ENCODE measurements around the gene ZCCHC7.

ZCCHC7 gene

DNA sequence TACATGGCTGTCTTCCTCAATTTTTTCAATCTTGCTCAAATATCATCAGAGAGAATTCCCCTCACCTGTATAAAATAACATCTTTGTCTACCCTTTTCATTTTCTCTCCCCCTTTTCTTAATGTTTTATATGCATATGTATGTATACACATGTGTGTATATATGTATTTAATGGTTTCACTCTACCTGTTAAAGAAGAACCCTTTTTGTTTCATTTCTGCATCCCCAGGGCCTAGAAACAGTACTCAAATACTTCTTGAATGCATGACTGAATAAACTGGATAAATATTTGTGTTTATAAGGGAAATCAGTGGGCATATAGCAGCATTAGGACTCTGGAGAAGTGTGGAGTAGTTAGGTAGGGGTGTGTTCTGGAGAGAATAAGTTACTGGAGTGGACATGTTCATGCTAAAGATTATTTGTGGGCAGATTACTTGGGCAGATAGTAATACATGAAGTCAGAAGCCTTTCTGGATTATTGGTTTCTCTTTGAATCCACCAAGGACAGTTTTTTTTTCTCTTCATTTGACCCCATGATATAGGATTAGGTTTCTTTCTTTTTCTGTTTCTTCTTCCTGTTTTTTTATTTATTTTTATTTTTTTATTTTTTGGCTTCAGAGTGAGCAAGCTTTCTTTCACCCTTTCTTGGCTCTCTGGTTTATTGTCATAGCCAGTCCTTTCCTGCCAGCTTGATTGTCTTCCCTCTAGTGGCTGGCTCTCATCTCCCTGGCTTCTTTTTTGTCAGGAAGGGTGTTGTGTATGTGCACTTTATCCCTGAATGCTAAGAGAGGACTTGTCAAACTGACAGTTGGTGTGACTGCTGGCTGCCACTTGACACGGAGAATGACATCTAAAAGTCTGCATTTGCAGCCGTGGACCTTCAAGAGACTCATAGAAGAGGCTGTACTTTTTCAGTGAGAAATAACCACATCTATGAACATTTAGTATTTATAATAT lies 89.3 kb downstream of the ZCCHC7 start:
- no peak for DNase-seq (ENCODE audit: low spot score)

DNA sequence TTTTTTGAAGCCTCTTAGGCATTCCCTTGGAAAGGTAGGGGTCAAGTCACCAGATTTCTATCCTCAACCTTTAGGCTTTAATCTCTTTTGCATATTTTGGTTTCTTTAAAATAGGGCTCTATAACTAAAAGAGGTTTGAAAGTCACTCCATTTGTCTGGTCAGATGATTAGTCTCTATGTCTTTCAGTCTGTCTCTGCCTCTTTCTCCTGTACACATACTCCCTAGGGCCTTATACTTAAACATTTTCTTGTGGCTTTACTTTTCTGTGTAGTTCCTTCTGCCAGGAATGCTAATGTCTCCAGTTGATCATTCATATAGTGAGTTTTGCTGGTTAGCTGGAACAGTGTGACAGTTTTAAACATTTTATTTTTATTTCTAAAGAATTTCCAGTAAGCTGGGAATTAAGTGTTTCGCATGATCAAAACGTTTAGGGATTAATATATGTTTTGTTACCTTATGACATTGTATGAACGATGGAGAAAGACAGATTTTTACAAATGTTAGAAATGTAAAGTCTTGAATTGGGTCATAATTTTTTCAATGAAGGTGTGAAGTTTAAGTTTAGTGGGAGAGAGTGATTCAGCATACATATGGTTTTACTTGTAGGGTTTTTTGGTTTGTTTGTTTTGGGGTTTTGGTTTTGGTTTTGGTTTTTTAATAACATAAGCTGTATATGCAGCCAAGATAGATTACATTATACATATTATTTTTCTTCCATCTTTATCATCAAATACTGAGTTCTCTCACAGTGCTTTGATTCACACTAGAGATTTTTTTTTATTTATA lies 90.6 kb downstream of the ZCCHC7 start:
- DNase-seq (ENCODE audit: low spot score): no peak

GRCh38 chr9:37212435-37212834 lies 92.1 kb downstream of the ZCCHC7 start:
- no peak for DNase-seq (ENCODE audit: low spot score)

DNA sequence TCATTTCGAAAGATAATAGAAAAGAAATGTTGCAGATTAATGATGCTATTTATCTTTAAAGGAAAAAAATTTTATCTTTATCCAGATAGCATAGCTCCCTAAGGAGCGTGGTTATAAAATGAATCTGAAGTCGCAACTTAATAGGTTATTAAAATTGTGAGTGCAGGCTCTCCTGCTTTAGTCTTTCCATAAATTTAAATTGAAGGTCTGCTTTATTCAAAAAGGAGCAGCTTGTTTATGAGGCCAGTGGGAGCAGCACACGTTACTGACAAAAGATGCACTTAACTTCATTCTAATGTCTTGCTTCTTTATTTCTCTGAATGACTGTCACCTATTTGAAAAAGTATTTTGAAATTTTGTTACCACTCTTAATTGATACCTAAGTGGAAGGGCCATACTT lies 95.0 kb downstream of the ZCCHC7 start:
- DNase-seq (ENCODE audit: low spot score): no peak

GRCh38 chr9:37215830-37216229 lies 95.5 kb downstream of the ZCCHC7 start:
- peak; percentile 37 for DNase-seq (ENCODE audit: low spot score)

DNA sequence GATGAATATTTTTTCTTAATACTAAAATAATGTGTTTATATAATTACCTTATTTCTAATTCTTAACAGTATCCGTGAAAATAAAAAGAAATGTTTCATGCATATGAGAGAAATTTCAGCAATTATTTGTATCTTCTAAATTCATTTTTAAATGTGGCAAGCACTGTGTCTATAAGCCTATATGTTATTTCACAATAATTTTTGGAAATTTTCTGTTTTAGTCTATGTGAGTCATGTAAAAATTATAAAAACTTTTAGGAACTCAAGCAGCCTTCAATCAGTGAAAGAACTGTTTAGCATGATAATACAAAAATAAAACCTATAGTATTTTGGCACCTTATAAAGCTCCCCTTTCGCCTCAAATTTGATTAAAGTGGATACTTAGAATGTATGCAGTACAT lies 96.8 kb downstream of the ZCCHC7 start:
- DNase-seq (ENCODE audit: low spot score): no peak

DNA sequence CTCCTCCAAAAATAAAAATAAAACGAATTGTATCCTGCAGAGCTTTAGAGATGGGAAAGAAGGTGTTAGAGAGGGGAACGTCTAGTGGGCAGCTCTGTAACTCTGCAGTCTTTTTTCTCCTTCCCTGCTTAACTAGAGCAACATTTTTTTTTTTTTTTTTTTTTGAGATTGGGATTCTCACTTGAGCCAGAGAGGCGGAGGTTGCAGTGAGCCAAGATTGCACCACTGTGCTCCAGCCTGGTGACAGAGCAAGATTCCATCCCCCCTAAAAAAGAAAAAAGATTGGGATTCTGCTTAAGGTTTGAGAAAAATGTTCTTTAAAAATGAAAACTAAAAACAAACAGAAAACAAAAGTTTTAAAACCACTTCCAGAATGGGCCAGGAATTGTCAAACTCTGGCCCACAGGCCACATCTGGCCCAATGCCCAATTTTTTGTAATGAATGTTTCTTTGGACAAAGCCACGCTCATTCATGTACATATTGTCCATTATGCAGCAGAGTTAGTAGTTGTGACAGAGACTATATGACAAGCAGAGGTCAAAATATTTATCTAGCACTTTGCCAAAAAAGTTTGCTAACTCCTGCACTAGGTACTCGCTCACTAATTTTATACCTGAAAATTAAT lies 98.5 kb downstream of the ZCCHC7 start:
- no peak for DNase-seq (ENCODE audit: low spot score)

DNA sequence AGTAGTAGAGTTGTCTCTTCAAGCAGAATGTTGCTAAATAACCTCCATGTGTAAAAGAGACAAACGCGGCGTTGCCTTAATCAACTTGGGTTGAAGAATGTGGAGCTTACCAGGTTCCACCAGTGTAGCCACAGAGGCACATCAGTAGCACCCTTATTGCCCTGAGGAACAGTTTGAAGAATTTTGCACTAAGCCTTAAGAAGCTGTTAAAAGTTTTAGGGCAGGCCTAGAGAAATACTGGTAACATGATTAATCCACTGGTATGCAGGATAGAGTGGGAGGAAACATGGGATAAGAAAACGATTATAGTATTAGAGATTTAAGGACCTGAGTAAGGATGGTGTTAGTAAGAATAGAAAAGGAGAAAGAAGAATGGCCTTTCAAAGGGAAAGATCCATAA lies 100.6 kb downstream of the ZCCHC7 start:
- DNase-seq (ENCODE audit: low spot score): peak; percentile 2

- no peak for DNase-seq (ENCODE audit: low spot score)
These were observed 101.2 kb downstream of the ZCCHC7 start for GRCh38 chr9:37221489-37222106.

DNA sequence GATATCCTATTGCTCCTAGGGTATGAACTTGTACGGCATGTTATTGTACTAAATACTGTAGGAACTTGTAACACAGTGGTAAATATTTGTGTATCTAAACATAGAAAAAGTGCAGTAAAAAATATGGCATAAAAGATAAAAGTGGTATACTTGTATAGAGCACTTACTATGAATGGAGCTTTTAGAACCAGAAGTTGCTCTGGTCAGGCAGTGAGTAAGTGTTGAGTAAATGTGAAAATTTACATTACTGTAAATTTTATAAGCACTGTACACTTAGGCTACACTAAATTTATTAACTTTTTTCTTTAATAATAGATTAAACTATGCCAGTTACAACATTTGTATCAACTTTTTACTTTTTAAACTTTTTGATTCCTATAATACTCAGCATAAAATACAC lies 109.1 kb downstream of the ZCCHC7 start:
- no peak for DNase-seq (ENCODE audit: low spot score)

- no peak for DNase-seq (ENCODE audit: low spot score)
These were observed 109.6 kb downstream of the ZCCHC7 start for GRCh38 chr9:37229882-37230482.

DNA sequence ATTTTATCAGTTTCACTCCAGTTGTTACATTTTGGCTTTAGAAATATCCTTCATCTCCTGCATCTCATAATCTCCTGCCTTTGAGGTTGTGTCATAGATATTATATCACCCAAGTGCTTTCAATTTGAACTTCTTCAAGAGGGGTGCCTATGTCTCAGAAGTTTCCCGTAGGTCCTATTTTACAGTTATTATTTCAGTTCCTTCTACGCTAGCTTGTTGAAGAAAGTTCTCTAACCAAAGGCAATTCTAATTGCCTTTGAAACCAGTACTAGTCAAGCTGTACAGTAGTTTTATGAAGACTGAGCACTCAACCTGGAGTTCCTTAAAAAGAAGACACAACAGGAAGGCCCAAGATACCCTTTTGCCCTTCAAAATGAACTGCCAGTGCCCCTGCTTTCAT lies 116.4 kb downstream of the ZCCHC7 start:
- DNase-seq (ENCODE audit: low spot score): no peak

- DNase-seq (ENCODE audit: low spot score): no peak
These were observed 117.7 kb downstream of the ZCCHC7 start for GRCh38 chr9:37238122-37238521.

DNA sequence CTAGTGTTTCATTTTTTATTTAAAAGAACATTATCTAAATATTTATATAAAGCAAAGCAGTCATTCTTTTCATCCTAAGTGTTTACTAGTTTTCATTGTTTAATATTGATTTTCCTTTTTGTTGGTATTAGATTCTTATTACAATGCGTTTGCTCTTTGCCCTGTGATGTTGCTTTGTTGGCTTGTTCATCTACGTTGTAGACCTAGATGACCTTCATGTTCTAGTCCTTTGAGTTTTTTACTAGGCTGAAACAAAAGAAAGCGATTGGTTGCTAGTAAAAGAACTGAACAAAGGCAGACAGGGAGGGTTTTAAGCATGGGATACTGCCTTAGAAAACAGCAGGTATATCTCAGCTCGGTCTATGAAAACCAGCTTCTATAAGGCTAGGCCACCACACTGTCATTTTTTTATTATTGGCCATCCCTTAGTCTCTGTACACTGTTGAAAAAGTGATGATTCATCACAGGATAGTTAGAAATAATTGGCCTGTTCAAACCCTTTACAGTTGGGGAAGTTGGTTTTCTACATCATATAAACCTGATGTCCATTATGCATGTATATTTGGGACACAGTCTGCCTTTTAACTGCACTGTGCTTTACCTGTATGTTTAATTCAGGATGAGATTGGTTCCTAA lies 119.0 kb downstream of the ZCCHC7 start:
- DNase-seq (ENCODE audit: low spot score): no peak

GRCh38 chr9:37239921-37240320 lies 119.5 kb downstream of the ZCCHC7 start:
- no peak for DNase-seq (ENCODE audit: low spot score)

DNA sequence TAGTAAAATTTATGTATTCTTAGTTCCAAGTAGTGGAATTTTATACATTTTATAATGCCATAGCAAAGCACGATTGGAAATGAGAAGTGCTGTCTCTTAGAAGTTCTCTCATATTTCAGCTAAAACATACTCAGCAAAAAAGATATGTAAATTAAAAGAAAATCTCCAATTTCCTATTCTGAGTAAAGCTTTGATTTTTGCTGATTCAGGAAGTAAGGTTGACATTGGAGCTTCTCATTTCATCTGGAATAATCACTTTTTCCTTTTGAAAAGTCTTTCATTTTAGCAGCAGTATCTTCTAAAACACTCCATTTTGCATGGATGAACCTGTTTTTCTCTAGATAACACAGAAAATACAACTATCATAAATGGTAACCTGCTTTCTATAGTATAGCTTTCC lies 121.0 kb downstream of the ZCCHC7 start:
- no peak for DNase-seq (ENCODE audit: low spot score)

GRCh38 chr9:37242089-37242488 lies 121.7 kb downstream of the ZCCHC7 start:
- no peak for DNase-seq (ENCODE audit: low spot score)

DNA sequence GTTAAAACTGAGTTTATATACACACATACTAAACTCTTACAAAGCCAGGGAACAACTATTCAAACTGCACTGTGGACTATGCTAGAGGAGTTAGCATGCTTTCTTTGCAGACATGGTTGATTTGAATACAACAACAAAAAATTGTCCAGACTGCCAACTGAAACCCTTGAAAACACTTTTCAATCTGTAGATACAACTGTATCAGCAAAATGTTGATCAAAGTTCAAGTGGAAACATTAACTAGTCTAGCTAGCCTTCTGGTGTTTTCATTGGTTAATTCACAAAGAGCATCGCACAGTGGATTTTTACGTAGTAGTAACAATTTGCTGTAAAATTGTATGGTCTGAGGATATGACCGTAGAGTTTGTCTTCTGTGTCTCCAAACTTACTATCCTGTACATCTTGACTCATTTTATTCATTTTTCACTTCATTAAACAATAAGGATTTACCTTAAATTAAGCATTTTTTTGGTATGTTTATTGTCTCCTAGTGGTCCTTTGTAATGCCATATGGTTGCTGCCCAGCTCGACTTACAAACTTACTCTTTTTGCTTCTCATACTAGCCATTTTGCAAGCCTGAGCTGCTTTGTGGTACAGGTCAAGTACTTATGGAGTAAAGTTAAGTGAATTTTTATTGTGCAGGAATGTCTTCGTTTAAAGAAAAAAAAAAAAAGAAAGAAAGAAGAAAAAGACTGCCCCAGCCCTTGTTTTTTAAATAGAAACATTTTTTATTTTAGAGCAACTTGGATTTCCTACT lies 123.4 kb downstream of the ZCCHC7 start:
- no peak for DNase-seq (ENCODE audit: low spot score)

- DNase-seq (ENCODE audit: low spot score): no peak
These were observed 126.5 kb downstream of the ZCCHC7 start for GRCh38 chr9:37246826-37247225.

- DNase-seq (ENCODE audit: low spot score): no peak
These were observed 128.3 kb downstream of the ZCCHC7 start for GRCh38 chr9:37248651-37249163.
